ENCODE results near the gene TGFB2. TPM values are rescaled to one million over a fixed set of nuclear protein-coding genes. Genes with fewer than 3 reads are reported as not detected.

The TGFB2 gene
- total and polyA plus RNA-seq, 4 donors = 0.21 to 0.75 (median 0.41) TPM

DNA sequence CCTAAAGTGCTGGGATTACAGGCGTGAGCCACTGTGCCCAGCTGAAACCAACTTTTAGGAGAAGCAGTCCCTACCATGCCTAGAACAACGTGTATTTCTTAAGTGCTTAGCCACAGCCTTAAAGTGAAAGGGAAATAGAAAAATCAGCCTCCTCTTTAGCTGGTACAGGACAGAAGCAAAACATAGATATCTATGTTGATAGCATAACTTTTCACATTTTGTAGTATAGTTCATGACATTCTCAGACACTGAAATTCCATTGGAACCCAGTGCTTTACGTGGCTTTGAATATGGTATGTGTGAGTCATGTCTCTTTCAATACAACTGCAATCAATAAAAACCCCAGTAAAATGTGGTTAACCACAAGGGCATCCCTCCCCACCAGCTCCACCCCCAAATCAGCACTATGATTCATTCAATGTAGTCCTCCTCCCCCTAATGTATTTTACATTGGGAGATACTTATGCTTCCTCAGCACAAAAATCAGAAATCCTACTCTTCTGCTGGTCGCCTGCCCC, 32.1 kb downstream of the TGFB2 start:
- no peaks in the 10 kb centered on the region for H3K27me3 ChIP-seq (ENCODE audit: control insufficient read depth in 4 of 4, insufficient read depth in 4 of 4, low read length in 3 of 4)
- no peak overlapping the region for H3K27ac ChIP-seq (ENCODE audit: low read depth in 1 of 2, low read length in 2 of 2)
- H3K4me1 ChIP-seq (ENCODE audit: control insufficient read depth in 4 of 4, insufficient read depth in 4 of 4, low read length in 3 of 4) = peaks cover 0 to 7% (median 2%) of the 10 kb centered on the region in 4 donors
- no peaks in the 10 kb centered on the region for H3K36me3 ChIP-seq (ENCODE audit: control insufficient read depth in 4 of 4, insufficient read depth in 3 of 4, low read depth in 1 of 4, low read length in 3 of 4)
- no peak overlapping the region for H3K4me3 ChIP-seq (ENCODE audit: low read depth in 1 of 3, low read length in 3 of 3)
- WGBS = 72% methylated on average over 4 of the region's 4 CpGs
- H3K9ac ChIP-seq (ENCODE audit: low read depth in 1 of 2, low read length in 2 of 2) = no peak overlapping the region
- no peaks in the 10 kb centered on the region for H3K9me3 ChIP-seq (ENCODE audit: control insufficient read depth in 4 of 4, low read length in 3 of 4)
- DNase-seq (ENCODE audit: low spot score) = no peak
- TF ChIP-seq, protein P1, sequence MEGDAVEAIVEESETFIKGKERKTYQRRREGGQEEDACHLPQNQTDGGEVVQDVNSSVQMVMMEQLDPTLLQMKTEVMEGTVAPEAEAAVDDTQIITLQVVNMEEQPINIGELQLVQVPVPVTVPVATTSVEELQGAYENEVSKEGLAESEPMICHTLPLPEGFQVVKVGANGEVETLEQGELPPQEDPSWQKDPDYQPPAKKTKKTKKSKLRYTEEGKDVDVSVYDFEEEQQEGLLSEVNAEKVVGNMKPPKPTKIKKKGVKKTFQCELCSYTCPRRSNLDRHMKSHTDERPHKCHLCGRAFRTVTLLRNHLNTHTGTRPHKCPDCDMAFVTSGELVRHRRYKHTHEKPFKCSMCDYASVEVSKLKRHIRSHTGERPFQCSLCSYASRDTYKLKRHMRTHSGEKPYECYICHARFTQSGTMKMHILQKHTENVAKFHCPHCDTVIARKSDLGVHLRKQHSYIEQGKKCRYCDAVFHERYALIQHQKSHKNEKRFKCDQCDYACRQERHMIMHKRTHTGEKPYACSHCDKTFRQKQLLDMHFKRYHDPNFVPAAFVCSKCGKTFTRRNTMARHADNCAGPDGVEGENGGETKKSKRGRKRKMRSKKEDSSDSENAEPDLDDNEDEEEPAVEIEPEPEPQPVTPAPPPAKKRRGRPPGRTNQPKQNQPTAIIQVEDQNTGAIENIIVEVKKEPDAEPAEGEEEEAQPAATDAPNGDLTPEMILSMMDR (IDR thresholded peaks at IDR 0.05; ENCODE audit: low read depth, low read length, missing input control) = no peak
- no peak for TF ChIP-seq RXRA (IDR thresholded peaks at IDR 0.05)
- TF ChIP-seq HNF4A (conservative IDR thresholded peaks at IDR 0.05) = no peak
- TF ChIP-seq, protein P2, sequence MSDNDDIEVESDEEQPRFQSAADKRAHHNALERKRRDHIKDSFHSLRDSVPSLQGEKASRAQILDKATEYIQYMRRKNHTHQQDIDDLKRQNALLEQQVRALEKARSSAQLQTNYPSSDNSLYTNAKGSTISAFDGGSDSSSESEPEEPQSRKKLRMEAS (IDR thresholded peaks at IDR 0.05) = no peak
- TF ChIP-seq GABPA (IDR thresholded peaks at IDR 0.05 in 1 of 2, conservative IDR thresholded peaks at IDR 0.05 in 1 of 2) = no peak
- no peak for TF ChIP-seq FOXA2 (IDR thresholded peaks at IDR 0.05)
- no peak for TF ChIP-seq EGR1 (IDR thresholded peaks at IDR 0.05; ENCODE audit: low read depth in 2 of 2)
- TF ChIP-seq HNF4G (IDR thresholded peaks at IDR 0.05) = no peak
- TF ChIP-seq TAF1 (conservative IDR thresholded peaks at IDR 0.05) = no peak
- TF ChIP-seq, protein P3, sequence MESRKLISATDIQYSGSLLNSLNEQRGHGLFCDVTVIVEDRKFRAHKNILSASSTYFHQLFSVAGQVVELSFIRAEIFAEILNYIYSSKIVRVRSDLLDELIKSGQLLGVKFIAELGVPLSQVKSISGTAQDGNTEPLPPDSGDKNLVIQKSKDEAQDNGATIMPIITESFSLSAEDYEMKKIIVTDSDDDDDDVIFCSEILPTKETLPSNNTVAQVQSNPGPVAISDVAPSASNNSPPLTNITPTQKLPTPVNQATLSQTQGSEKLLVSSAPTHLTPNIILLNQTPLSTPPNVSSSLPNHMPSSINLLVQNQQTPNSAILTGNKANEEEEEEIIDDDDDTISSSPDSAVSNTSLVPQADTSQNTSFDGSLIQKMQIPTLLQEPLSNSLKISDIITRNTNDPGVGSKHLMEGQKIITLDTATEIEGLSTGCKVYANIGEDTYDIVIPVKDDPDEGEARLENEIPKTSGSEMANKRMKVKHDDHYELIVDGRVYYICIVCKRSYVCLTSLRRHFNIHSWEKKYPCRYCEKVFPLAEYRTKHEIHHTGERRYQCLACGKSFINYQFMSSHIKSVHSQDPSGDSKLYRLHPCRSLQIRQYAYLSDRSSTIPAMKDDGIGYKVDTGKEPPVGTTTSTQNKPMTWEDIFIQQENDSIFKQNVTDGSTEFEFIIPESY (IDR thresholded peaks at IDR 0.05) = no peak
- no peak for TF ChIP-seq FOXA1 (IDR thresholded peaks at IDR 0.05)
- TF ChIP-seq RAD21 (IDR thresholded peaks at IDR 0.05) = no peak
- no peak for TF ChIP-seq JUND (IDR thresholded peaks at IDR 0.05)
- TF ChIP-seq SP1 (IDR thresholded peaks at IDR 0.05) = no peak
- TF ChIP-seq, protein P4, sequence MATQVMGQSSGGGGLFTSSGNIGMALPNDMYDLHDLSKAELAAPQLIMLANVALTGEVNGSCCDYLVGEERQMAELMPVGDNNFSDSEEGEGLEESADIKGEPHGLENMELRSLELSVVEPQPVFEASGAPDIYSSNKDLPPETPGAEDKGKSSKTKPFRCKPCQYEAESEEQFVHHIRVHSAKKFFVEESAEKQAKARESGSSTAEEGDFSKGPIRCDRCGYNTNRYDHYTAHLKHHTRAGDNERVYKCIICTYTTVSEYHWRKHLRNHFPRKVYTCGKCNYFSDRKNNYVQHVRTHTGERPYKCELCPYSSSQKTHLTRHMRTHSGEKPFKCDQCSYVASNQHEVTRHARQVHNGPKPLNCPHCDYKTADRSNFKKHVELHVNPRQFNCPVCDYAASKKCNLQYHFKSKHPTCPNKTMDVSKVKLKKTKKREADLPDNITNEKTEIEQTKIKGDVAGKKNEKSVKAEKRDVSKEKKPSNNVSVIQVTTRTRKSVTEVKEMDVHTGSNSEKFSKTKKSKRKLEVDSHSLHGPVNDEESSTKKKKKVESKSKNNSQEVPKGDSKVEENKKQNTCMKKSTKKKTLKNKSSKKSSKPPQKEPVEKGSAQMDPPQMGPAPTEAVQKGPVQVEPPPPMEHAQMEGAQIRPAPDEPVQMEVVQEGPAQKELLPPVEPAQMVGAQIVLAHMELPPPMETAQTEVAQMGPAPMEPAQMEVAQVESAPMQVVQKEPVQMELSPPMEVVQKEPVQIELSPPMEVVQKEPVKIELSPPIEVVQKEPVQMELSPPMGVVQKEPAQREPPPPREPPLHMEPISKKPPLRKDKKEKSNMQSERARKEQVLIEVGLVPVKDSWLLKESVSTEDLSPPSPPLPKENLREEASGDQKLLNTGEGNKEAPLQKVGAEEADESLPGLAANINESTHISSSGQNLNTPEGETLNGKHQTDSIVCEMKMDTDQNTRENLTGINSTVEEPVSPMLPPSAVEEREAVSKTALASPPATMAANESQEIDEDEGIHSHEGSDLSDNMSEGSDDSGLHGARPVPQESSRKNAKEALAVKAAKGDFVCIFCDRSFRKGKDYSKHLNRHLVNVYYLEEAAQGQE (IDR thresholded peaks at IDR 0.05) = no peak
- TF ChIP-seq, protein P5, sequence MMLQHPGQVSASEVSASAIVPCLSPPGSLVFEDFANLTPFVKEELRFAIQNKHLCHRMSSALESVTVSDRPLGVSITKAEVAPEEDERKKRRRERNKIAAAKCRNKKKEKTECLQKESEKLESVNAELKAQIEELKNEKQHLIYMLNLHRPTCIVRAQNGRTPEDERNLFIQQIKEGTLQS (IDR thresholded peaks at IDR 0.05) = no peak

Measured in liver (tissue), 9 donors.